Neutrophil (primary cell): ENCODE data around the gene RGS1.

Source experiments
- H3K27ac ChIP-seq: fragments of 200-600 bp; sonication (generic); 2 replicates; pipeline ENCODE4 v1.5.1; 2016; ENCODE audit warnings: mild to moderate bottlenecking, moderate library complexity
- H3K27me3 ChIP-seq: fragments of 200-600 bp; sonication (generic); 2 replicates; pipeline ENCODE4 v1.6.0; 2016; ENCODE audit warnings: mild to moderate bottlenecking
- H3K36me3 ChIP-seq: fragments of 200-600 bp; sonication (generic); 2 replicates; pipeline ENCODE4 v1.5.1; 2017
- H3K4me1 ChIP-seq, 2 experiments: fragments of 200-600 bp in 1 of 2; sonication (generic) in 1 of 2; 1 replicate in 1 of 2; 2 replicates in 1 of 2; pipeline versions ENCODE4 v1.5.1 to v1.6.1; 2013 to 2016; ENCODE audit warnings: low read depth in 1 of 2, low read length in 1 of 2, mild to moderate bottlenecking in 1 of 2, moderate library complexity in 1 of 2; ENCODE audit not compliant: control insufficient read depth in 1 of 2, insufficient read depth in 1 of 2
- H3K4me3 ChIP-seq, 2 experiments: fragments of 200-600 bp in 1 of 2; sonication (generic) in 1 of 2; 1 replicate in 1 of 2; 2 replicates in 1 of 2; pipeline ENCODE4 v1.5.1; 2013 to 2016; ENCODE audit warnings: low read depth in 1 of 2, low read length in 1 of 2, mild to moderate bottlenecking in 1 of 2, moderate library complexity in 1 of 2
- H3K9me3 ChIP-seq: fragments of 200-600 bp; sonication (generic); 2 replicates; pipeline ENCODE4 v1.5.1; 2016
- CTCF ChIP-seq: fragments of 200-600 bp; sonication (generic); IDR thresholded peaks from 2 replicates; pipeline ENCODE4 v1.5.1; 2016; ENCODE audit warnings: antibody characterized with exemption

The RGS1 gene

GRCh38 chr1:192604979-192605620, 29.5 kb downstream of the RGS1 start:
- H3K36me3 ChIP-seq: no peaks in the 10 kb centered on the region
- no peak overlapping the region for H3K4me3 ChIP-seq
- H3K27ac ChIP-seq: no peak overlapping the region
- TF ChIP-seq CTCF: no peak
- no peaks in the 10 kb centered on the region for H3K9me3 ChIP-seq
- H3K4me1 ChIP-seq: peaks cover 9 to 15% of the 10 kb centered on the region in 2 experiments
- no peaks in the 10 kb centered on the region for H3K27me3 ChIP-seq

GRCh38 chr1:192608671-192609070, 33.1 kb downstream of the RGS1 start:
- Histone ChIP-seq H3K27ac (peak overlapping the region; percentile 73), H3K9me3 (no peaks in the 10 kb centered on the region), H3K4me1 (peaks cover 9 to 16% of the 10 kb centered on the region in 2 experiments), H3K4me3 (peak overlapping the region; percentile 32 to 39), H3K36me3 (no peaks in the 10 kb centered on the region), H3K27me3 (no peaks in the 10 kb centered on the region)
- no peak for TF ChIP-seq CTCF

GRCh38 chr1:192609110-192610079, 33.8 kb downstream of the RGS1 start:
- Histone ChIP-seq H3K4me3 (peak overlapping the region; percentile 32 to 39), H3K36me3 (no peaks in the 10 kb centered on the region), H3K4me1 (peaks cover 9 to 16% of the 10 kb centered on the region in 2 experiments), H3K27me3 (no peaks in the 10 kb centered on the region), H3K9me3 (no peaks in the 10 kb centered on the region), H3K27ac (peak overlapping the region; percentile 73)
- TF ChIP-seq CTCF: no peak

- Histone ChIP-seq H3K27me3 (no peaks in the 10 kb centered on the region), H3K9me3 (no peaks in the 10 kb centered on the region), H3K4me1 (peaks cover 9 to 16% of the 10 kb centered on the region in 2 experiments), H3K27ac (no peak overlapping the region), H3K4me3 (no peak overlapping the region), H3K36me3 (no peaks in the 10 kb centered on the region)
- peak; percentile 31 for TF ChIP-seq CTCF
Observed at GRCh38 chr1:192610112-192610889, 34.7 kb downstream of the RGS1 start.

- no peaks in the 10 kb centered on the region for H3K36me3 ChIP-seq
- H3K4me3 ChIP-seq: no peak overlapping the region
- peaks cover 0 to under 1% of the 10 kb centered on the region in 2 experiments for H3K4me1 ChIP-seq
- no peaks in the 10 kb centered on the region for H3K9me3 ChIP-seq
- no peak overlapping the region for H3K27ac ChIP-seq
- H3K27me3 ChIP-seq: no peaks in the 10 kb centered on the region
- TF ChIP-seq CTCF: no peak
Observed at GRCh38 chr1:192615055-192615454, 39.5 kb downstream of the RGS1 start.
